ENCODE results near the gene ADRA2A.

ADRA2A gene

DNA sequence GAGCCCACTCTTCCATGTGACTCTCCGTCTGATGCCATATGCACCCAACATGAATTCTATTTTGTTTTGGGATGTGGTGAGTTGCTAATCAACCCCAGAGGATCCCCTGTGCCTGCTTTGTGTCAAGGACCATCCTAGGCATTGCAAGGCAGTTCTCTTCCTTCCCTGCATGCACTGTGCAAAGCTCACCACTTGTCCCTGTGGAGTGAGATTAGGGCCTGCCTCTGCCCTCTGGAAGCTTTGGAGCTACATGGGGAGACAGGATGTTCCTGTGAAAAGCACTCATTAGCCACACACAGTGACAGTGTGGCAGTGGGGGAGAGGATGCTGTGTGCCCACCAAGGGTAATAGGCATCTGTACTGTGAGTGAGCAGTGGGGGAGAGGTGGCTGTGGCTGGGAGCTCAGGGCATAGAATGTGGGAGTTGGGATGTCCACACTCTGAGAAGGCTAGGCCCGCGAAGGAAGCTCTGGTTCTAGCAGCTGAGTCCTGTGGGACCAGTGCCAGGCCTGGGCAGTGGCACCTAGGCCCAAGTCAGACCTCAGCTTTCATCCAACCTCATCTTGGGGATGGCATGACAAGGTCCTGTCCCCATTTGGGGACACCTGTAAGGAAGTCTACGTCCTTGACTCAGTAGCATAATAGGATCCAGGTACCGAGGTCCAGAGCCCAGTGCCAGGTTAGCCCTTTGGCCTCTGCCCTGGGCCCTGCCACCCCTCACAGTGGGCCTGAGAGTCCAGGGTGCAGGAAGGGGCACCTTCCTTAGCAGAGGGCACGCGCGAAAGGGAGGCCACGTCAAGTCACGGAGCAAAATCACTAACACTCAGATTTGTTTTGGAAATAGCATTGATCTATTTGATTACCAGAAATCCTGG lies 6.6 kb downstream of the ADRA2A start:
- ChIA-PET CTCF (no interaction called here), POLR2A (no interaction called here)
- H3K27ac ChIP-seq (ENCODE audit: extremely low read depth, low read depth, low read length) = no peak overlapping the region
- H3K36me3 ChIP-seq (ENCODE audit: control insufficient read depth in 2 of 2, insufficient read depth in 1 of 2, low read length in 2 of 2) = no peaks in the 10 kb centered on the region
- H3K4me3 ChIP-seq (ENCODE audit: low read depth, low read length) = no peak overlapping the region
- peaks cover 2% of the 10 kb centered on the region; the same call in 1 of the 2 replicates for H3K4me1 ChIP-seq (ENCODE audit: control insufficient read depth, insufficient read depth, low read length)
- TF ChIP-seq, protein P1, sequence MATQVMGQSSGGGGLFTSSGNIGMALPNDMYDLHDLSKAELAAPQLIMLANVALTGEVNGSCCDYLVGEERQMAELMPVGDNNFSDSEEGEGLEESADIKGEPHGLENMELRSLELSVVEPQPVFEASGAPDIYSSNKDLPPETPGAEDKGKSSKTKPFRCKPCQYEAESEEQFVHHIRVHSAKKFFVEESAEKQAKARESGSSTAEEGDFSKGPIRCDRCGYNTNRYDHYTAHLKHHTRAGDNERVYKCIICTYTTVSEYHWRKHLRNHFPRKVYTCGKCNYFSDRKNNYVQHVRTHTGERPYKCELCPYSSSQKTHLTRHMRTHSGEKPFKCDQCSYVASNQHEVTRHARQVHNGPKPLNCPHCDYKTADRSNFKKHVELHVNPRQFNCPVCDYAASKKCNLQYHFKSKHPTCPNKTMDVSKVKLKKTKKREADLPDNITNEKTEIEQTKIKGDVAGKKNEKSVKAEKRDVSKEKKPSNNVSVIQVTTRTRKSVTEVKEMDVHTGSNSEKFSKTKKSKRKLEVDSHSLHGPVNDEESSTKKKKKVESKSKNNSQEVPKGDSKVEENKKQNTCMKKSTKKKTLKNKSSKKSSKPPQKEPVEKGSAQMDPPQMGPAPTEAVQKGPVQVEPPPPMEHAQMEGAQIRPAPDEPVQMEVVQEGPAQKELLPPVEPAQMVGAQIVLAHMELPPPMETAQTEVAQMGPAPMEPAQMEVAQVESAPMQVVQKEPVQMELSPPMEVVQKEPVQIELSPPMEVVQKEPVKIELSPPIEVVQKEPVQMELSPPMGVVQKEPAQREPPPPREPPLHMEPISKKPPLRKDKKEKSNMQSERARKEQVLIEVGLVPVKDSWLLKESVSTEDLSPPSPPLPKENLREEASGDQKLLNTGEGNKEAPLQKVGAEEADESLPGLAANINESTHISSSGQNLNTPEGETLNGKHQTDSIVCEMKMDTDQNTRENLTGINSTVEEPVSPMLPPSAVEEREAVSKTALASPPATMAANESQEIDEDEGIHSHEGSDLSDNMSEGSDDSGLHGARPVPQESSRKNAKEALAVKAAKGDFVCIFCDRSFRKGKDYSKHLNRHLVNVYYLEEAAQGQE (tag by site-specific recombination; IDR thresholded peaks at IDR 0.05) = no peak
- no peak for TF ChIP-seq ZNF585B (tag by site-specific recombination; IDR thresholded peaks at IDR 0.05)
- TF ChIP-seq, protein P2, sequence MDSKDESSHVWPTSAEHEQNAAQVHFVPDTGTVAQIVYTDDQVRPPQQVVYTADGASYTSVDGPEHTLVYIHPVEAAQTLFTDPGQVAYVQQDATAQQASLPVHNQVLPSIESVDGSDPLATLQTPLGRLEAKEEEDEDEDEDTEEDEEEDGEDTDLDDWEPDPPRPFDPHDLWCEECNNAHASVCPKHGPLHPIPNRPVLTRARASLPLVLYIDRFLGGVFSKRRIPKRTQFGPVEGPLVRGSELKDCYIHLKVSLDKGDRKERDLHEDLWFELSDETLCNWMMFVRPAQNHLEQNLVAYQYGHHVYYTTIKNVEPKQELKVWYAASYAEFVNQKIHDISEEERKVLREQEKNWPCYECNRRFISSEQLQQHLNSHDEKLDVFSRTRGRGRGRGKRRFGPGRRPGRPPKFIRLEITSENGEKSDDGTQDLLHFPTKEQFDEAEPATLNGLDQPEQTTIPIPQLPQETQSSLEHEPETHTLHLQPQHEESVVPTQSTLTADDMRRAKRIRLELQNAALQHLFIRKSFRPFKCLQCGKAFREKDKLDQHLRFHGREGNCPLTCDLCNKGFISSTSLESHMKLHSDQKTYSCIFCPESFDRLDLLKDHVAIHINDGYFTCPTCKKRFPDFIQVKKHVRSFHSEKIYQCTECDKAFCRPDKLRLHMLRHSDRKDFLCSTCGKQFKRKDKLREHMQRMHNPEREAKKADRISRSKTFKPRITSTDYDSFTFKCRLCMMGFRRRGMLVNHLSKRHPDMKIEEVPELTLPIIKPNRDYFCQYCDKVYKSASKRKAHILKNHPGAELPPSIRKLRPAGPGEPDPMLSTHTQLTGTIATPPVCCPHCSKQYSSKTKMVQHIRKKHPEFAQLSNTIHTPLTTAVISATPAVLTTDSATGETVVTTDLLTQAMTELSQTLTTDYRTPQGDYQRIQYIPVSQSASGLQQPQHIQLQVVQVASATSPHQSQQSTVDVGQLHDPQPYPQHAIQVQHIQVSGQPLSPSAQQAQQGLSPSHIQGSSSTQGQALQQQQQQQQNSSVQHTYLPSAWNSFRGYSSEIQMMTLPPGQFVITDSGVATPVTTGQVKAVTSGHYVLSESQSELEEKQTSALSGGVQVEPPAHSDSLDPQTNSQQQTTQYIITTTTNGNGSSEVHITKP (tag by site-specific recombination; IDR thresholded peaks at IDR 0.05) = no peak
- TF ChIP-seq, protein P3, sequence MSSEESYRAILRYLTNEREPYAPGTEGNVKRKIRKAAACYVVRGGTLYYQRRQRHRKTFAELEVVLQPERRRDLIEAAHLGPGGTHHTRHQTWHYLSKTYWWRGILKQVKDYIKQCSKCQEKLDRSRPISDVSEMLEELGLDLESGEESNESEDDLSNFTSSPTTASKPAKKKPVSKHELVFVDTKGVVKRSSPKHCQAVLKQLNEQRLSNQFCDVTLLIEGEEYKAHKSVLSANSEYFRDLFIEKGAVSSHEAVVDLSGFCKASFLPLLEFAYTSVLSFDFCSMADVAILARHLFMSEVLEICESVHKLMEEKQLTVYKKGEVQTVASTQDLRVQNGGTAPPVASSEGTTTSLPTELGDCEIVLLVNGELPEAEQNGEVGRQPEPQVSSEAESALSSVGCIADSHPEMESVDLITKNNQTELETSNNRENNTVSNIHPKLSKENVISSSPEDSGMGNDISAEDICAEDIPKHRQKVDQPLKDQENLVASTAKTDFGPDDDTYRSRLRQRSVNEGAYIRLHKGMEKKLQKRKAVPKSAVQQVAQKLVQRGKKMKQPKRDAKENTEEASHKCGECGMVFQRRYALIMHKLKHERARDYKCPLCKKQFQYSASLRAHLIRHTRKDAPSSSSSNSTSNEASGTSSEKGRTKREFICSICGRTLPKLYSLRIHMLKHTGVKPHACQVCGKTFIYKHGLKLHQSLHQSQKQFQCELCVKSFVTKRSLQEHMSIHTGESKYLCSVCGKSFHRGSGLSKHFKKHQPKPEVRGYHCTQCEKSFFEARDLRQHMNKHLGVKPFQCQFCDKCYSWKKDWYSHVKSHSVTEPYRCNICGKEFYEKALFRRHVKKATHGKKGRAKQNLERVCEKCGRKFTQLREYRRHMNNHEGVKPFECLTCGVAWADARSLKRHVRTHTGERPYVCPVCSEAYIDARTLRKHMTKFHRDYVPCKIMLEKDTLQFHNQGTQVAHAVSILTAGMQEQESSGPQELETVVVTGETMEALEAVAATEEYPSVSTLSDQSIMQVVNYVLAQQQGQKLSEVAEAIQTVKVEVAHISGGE (tag by site-specific recombination; conservative IDR thresholded peaks at IDR 0.05; ENCODE audit: low read depth) = no peak
- no peak for TF ChIP-seq KLF8 (tag by site-specific recombination; IDR thresholded peaks at IDR 0.05)
- TF ChIP-seq ZNF138 (tag by site-specific recombination; IDR thresholded peaks at IDR 0.05; ENCODE audit: borderline replicate concordance) = no peak
- TF ChIP-seq PRDM1 (tag by site-specific recombination; IDR thresholded peaks at IDR 0.05) = no peak
- no peak for TF ChIP-seq ZFP3 (tag by site-specific recombination; IDR thresholded peaks at IDR 0.05; ENCODE audit: low read depth)
- TF ChIP-seq, protein P4, sequence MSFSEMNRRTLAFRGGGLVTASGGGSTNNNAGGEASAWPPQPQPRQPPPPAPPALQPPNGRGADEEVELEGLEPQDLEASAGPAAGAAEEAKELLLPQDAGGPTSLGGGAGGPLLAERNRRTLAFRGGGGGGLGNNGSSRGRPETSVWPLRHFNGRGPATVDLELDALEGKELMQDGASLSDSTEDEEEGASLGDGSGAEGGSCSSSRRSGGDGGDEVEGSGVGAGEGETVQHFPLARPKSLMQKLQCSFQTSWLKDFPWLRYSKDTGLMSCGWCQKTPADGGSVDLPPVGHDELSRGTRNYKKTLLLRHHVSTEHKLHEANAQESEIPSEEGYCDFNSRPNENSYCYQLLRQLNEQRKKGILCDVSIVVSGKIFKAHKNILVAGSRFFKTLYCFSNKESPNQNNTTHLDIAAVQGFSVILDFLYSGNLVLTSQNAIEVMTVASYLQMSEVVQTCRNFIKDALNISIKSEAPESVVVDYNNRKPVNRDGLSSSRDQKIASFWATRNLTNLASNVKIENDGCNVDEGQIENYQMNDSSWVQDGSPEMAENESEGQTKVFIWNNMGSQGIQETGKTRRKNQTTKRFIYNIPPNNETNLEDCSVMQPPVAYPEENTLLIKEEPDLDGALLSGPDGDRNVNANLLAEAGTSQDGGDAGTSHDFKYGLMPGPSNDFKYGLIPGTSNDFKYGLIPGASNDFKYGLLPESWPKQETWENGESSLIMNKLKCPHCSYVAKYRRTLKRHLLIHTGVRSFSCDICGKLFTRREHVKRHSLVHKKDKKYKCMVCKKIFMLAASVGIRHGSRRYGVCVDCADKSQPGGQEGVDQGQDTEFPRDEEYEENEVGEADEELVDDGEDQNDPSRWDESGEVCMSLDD (tag by site-specific recombination; IDR thresholded peaks at IDR 0.05) = no peak
- H3K9me3 ChIP-seq (ENCODE audit: control insufficient read depth, insufficient read depth, low read depth, low read length) = no peaks in the 10 kb centered on the region

Data from HEK293 (cell line).